Rectal smooth muscle tissue (tissue), 1 donor: ENCODE measurements around the gene PCSK6.
"Not testable (repeated sequence)": the region's sequence is repeated elsewhere in the genome, so short reads cannot be mapped to it uniquely, and the experiment has no call there.

Source experiments
- H3K27ac ChIP-seq: one replicate; pipeline ENCODE4 v1.7.0; 2013; ENCODE audit warnings: low read depth, low read length, inconsistent platforms
- H3K27me3 ChIP-seq: one replicate; pipeline ENCODE4 v1.7.0; 2013; ENCODE audit warnings: low read length; ENCODE audit not compliant: control insufficient read depth, insufficient read depth
- H3K36me3 ChIP-seq: one replicate; pipeline ENCODE4 v1.7.0; 2013; ENCODE audit warnings: low read length; ENCODE audit not compliant: control insufficient read depth, insufficient read depth
- H3K4me1 ChIP-seq: one replicate; pipeline ENCODE4 v1.7.0; 2013; ENCODE audit warnings: low read length; ENCODE audit not compliant: control insufficient read depth, insufficient read depth
- H3K4me3 ChIP-seq: one replicate; pipeline ENCODE4 v1.7.0; 2013; ENCODE audit warnings: low read length
- H3K9ac ChIP-seq: one replicate; pipeline ENCODE4 v1.7.0; 2013; ENCODE audit warnings: low read length

The PCSK6 gene

DNA sequence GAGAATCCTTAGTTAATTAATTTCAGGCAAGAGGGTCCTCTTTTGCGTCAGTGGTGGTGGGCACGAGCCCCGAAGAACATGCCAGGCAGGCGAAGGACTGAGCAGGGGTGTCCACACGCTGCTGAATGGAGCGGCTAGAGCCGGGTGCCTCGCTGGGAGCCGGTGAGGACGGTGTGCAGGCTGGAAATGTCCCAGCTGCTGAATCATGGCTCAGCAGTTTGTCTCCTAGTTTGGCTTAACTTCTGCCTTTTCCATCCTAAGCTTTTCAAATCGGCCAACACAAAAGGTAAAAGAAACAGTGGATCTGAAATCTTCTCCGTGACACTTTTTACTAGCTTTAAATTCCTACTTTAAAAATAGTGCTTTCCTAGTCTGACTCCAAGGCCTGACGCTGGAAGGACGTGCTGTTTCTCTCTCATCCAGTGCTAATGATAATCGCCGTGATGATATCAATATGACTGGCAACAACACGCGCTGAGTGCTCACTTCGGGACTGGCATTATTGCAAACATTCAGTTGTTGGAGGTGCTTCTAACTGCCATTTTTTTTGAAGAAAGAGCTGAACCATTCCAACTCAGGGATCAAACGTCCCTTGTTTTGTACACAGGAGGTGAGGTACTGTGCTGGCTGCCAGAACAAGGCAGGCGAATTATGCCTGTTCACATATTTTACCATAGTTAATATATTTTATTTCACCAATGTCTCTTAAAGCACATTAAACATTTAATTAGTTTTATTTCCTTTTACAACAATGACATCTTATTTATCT is 19.8 kb downstream of the PCSK6 start:
- H3K36me3 ChIP-seq = no peaks in the 10 kb centered on the region
- no peak overlapping the region for H3K4me3 ChIP-seq
- no peaks in the 10 kb centered on the region for H3K4me1 ChIP-seq
- H3K9ac ChIP-seq = no peak overlapping the region
- H3K27me3 ChIP-seq = no peaks in the 10 kb centered on the region
- H3K27ac ChIP-seq = no peak overlapping the region

GRCh38 chr15:101466188-101466587 is 23.3 kb downstream of the PCSK6 start:
- H3K36me3 ChIP-seq = no peaks in the 10 kb centered on the region
- no peaks in the 10 kb centered on the region for H3K27me3 ChIP-seq
- no peak overlapping the region for H3K4me3 ChIP-seq
- H3K27ac ChIP-seq = no peak overlapping the region
- no peak overlapping the region for H3K9ac ChIP-seq
- H3K4me1 ChIP-seq = no peaks in the 10 kb centered on the region

- Histone ChIP-seq H3K36me3 (no peaks in the 10 kb centered on the region), H3K27me3 (no peaks in the 10 kb centered on the region), H3K9ac (no peak overlapping the region), H3K4me1 (no peaks in the 10 kb centered on the region), H3K4me3 (no peak overlapping the region), H3K27ac (no peak overlapping the region)
Measured at GRCh38 chr15:101464999-101465669, 24.4 kb downstream of the PCSK6 start.

- Histone ChIP-seq H3K9ac (no peak overlapping the region), H3K27ac (no peak overlapping the region), H3K36me3 (no peaks in the 10 kb centered on the region), H3K4me1 (no peaks in the 10 kb centered on the region), H3K27me3 (no peaks in the 10 kb centered on the region), H3K4me3 (no peak overlapping the region)
Measured at GRCh38 chr15:101464256-101464998, 25.1 kb downstream of the PCSK6 start.

DNA sequence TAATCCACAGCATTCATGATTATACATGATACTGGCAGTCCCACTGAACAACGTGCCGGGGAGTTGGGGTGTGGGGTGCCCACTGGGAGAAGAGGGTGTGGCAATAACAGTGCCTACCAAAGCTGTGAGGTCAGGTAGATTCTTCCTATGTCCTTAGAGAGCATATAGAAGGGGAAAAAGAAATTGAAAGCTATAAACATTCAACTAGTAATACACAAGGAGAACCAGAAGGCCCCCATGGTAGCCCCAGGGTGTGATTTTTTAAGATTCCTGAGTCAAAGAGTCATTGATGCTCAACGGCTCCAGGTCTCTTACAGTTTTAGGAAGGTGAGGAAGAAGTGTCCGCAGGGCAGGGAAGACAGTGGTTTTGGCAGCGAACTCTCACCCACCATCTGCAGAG is 25.8 kb downstream of the PCSK6 start:
- H3K4me1 ChIP-seq, H3K4me3 ChIP-seq, H3K27me3 ChIP-seq, H3K9ac ChIP-seq, H3K27ac ChIP-seq, H3K36me3 ChIP-seq: not testable (repeated sequence)

DNA sequence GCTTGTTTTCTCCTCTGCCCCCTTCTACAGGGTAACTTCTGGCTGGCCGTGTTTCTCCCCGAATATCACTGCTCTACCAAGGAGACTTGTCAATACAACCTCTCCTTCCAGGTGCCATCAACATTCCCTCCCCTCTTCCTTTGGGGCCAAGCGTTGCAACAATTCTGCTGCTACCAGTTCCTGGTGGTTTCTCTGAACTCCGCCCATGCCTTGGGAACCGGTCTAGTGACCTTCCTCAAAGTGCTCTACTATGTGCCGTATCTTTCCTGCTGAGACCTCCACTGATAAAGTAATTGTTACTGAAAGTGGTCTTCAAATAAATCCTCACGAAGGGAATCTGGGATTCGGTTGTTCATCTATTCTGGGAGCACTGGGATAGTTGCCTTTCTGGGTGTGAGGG is 26.2 kb downstream of the PCSK6 start:
- Histone ChIP-seq H3K36me3 (no peaks in the 10 kb centered on the region), H3K4me1 (no peaks in the 10 kb centered on the region)

GRCh38 chr15:101461097-101461496 is 28.4 kb downstream of the PCSK6 start:
- H3K4me3 ChIP-seq = no peak overlapping the region
- H3K36me3 ChIP-seq = no peaks in the 10 kb centered on the region
- H3K27me3 ChIP-seq = no peaks in the 10 kb centered on the region
- no peaks in the 10 kb centered on the region for H3K4me1 ChIP-seq
- H3K27ac ChIP-seq = no peak overlapping the region
- H3K9ac ChIP-seq = no peak overlapping the region

More for the DNA sequence above, 26.2 kb downstream of the PCSK6 start:
- Histone ChIP-seq H3K4me3 (no peak overlapping the region), H3K27me3 (no peaks in the 10 kb centered on the region), H3K9ac (no peak overlapping the region), H3K27ac (no peak overlapping the region)

GRCh38 chr15:101459579-101460300 is 29.8 kb downstream of the PCSK6 start:
- Histone ChIP-seq H3K36me3 (no peaks in the 10 kb centered on the region), H3K4me3 (no peak overlapping the region), H3K27me3 (no peaks in the 10 kb centered on the region), H3K27ac (no peak overlapping the region), H3K4me1 (no peaks in the 10 kb centered on the region), H3K9ac (no peak overlapping the region)

- Histone ChIP-seq H3K27me3 (no peaks in the 10 kb centered on the region), H3K27ac (no peak overlapping the region), H3K36me3 (no peaks in the 10 kb centered on the region), H3K4me1 (no peaks in the 10 kb centered on the region), H3K4me3 (no peak overlapping the region), H3K9ac (no peak overlapping the region)
Measured at GRCh38 chr15:101458908-101459578, 30.5 kb downstream of the PCSK6 start.

DNA sequence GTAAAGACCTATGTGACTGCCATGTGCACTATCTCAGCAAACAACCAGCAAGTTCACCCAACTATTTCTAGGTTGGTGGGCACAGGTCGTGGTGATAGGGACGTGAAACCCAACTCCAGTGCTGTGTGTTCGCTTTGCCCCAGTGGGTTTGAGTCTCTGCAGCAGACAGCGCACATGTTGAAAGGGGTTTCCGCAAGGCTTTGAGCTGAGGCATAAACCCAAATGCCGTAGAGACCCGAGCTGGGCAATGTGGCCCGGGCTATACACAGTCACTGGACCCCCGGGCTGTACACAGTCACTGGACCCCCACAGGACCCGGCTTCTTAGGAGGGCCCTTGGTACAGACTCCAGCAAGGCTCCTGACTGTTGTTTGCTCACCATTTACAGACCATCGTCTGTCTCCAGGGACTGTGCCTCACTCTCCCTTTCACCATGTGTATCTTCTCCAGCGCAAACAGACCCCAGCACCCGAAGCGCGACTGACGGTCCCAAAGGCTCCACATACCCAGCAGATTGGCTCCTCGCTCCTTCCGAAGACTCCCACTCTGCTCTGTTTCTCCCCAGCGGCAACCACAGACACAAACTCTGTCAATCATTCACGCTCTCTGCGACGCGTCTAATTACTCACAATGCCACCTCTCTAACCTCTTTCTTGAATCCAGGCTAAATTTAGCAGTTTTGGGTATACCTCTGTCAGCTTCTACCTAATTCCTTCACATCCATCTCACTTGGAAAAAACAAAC is 31.2 kb downstream of the PCSK6 start:
- Histone ChIP-seq H3K36me3 (no peaks in the 10 kb centered on the region), H3K4me3 (no peak overlapping the region), H3K27ac (no peak overlapping the region), H3K27me3 (no peaks in the 10 kb centered on the region), H3K9ac (no peak overlapping the region), H3K4me1 (no peaks in the 10 kb centered on the region)

GRCh38 chr15:101457696-101458095 is 31.8 kb downstream of the PCSK6 start:
- no peak overlapping the region for H3K27ac ChIP-seq
- no peak overlapping the region for H3K4me3 ChIP-seq
- no peaks in the 10 kb centered on the region for H3K4me1 ChIP-seq
- no peak overlapping the region for H3K9ac ChIP-seq
- H3K36me3 ChIP-seq = no peaks in the 10 kb centered on the region
- no peaks in the 10 kb centered on the region for H3K27me3 ChIP-seq
